GM21423 (cell line): ENCODE results near the gene KRT73.

Experiments
- ATAC-seq: cut with Tn5 transposase; IDR thresholded peaks from one replicate; pipeline ENCODE4 v1.9.1; 2021; ENCODE audit warnings: mild to moderate bottlenecking, moderate library complexity; ENCODE audit not compliant: unreplicated experiment

KRT73 gene

GRCh38 chr12:52575948-52576347 lies 42.4 kb downstream of the KRT73 start:
- no peak for ATAC-seq

GRCh38 chr12:52575256-52575655 lies 43.1 kb downstream of the KRT73 start:
- ATAC-seq = no peak

GRCh38 chr12:52573743-52574142 lies 44.6 kb downstream of the KRT73 start, which contains the start of gene KRT74:
Gene KRT74 (minus strand): TSS chr12:52573843. CDS start chr12:52573777, 66 bp downstream.
- no peak for ATAC-seq

- ATAC-seq = no peak
Observed at GRCh38 chr12:52573306-52573705, 45.1 kb downstream of the KRT73 start.

- ATAC-seq = no peak
Observed at GRCh38 chr12:52570511-52570910, 47.8 kb downstream of the KRT73 start.

GRCh38 chr12:52568111-52568510 lies 50.2 kb downstream of the KRT73 start:
- no peak for ATAC-seq

GRCh38 chr12:52566847-52567291 lies 51.5 kb downstream of the KRT73 start:
- no peak for ATAC-seq

GRCh38 chr12:52564582-52564981 lies 53.8 kb downstream of the KRT73 start:
- ATAC-seq = no peak

- no peak for ATAC-seq
Observed at GRCh38 chr12:52561880-52562449, 56.4 kb downstream of the KRT73 start.

- no peak for ATAC-seq
Observed at GRCh38 chr12:52559979-52560378, 58.4 kb downstream of the KRT73 start.

- no peak for ATAC-seq
Observed at GRCh38 chr12:52558781-52559445, 59.4 kb downstream of the KRT73 start.
